T-helper 2 cell treated with Interferon-gamma antibody and Interleukin-4, amounts not matched to agents 100 ng/mL and 5 ng/mL, for 36 hours (primary cell): ENCODE results near the gene CTAGE9. TPM values are rescaled to one million over a fixed set of nuclear protein-coding genes. Genes with fewer than 3 reads are reported as not detected.
"Not testable (repeated sequence)": the region's sequence is repeated elsewhere in the genome, so short reads cannot be mapped to it uniquely, and the experiment has no call there.

Source experiments
- intact Hi-C: fragments of 100-400 bp; cut with micrococcal nuclease; formaldehyde crosslinking; loops from one replicate; pipeline ENCODE4 v1.15.1; 2023
- total RNA-seq: library from RNA; stranded (reverse); gene quantifications from 2 replicates; pipeline ENCODE4 v1.2.3, GENCODE V29; 2022

CTAGE9 gene, protein sequence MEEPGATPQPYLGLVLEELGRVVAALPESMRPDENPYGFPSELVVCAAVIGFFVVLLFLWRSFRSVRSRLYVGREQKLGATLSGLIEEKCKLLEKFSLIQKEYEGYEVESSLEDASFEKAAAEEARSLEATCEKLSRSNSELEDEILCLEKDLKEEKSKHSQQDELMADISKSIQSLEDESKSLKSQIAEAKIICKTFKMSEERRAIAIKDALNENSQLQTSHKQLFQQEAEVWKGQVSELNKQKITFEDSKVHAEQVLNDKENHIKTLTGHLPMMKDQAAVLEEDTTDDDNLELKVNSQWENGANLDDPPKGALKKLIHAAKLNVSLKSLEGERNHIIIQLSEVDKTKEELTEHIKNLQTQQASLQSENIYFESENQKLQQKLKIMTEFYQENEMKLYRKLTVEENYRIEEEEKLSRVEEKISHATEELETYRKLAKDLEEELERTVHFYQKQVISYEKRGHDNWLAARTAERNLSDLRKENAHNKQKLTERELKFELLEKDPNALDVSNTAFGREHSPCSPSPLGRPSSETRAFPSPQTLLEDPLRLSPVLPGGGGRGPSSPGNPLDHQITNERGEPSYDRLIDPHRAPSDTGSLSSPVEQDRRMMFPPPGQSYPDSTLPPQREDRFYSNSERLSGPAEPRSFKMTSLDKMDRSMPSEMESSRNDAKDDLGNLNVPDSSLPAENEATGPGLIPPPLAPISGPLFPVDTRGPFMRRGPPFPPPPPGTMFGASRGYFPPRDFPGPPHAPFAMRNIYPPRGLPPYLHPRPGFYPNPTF
- total RNA-seq = not detected in 2 replicates

DNA sequence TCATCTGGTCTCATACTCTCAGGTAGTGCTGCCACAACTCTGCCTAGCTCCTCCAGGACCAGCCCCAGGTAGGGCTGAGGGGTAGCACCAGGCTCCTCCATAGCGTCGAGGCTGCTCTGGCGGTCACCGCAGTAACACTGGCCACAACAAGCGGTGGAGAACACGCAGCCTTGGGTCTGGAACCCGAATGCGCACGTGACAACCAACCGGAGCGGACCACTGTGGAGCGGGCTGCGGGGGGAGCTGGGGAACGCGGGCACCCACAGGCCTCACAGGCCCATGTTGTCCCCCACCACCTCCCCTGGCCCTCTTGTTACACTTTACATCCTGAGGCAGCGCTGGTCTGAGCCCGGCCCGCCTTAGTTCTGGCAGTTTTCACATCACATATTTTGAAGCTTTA lies at the start of gene CTAGE9:
Gene CTAGE9 (minus strand): TSS at position 101 of the 400 bp plus-strand sequence. CDS start 0 bp downstream, at position 101.
- intact Hi-C loops = not testable (repeated sequence)

DNA sequence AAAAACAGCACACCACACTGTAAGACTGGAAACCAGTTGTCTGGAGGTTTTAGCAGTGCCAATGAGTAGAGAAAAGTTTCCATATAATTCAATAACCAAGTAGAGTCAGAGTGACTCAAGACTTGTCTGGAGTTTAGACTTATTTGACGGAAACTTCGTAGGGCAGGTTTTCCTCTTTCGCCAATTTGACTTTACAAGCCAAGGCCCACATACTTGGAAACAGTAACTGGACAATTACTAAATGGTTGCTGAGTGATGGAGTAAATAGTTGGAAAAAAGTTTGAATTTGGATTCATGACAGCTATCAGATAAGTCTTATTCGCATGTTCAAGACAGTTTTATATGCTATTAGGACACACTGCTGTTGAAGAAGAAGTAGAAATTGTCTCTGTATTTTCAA lies 48.1 kb upstream of the CTAGE9 start:
- intact Hi-C loops = no loop called here

DNA sequence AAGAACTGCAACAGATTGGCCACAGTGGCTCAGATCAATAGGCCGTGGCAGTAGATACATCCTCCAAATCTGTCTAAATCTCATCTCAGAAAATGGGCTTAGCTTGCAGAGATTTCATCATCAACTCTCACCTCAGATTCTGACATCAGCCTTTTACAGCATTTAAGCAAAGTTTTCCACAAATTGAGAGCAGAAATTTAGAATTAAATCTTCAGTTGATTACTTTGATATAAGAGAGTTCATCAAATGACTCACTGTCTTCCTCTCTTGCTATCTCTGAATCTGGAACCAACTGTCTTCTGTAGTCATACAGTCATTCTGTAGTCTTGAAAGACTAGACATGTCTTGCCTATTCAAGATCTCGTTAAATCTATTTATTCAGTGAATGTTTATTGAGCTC lies 45.2 kb upstream of the CTAGE9 start:
- intact Hi-C loops = no loop called here

DNA sequence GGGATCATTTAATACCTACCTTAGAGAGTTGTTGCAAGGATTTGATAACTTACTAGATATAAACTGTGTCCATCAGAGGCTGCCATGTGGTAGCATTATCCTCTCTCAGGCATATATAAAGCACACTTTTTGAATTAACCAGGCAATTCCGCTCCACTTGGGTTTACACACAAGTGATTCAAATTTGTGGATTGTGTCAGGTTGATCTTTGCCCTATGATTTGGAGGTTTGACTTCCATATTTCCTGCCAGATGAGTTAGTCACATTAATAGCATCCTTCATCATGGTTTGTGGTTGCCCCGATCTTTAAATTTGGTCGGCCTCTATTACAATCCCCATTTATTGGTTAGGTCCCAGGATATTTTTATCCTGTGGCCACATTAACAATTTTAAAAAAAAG lies 44.8 kb upstream of the CTAGE9 start:
- intact Hi-C loops = no loop called here

DNA sequence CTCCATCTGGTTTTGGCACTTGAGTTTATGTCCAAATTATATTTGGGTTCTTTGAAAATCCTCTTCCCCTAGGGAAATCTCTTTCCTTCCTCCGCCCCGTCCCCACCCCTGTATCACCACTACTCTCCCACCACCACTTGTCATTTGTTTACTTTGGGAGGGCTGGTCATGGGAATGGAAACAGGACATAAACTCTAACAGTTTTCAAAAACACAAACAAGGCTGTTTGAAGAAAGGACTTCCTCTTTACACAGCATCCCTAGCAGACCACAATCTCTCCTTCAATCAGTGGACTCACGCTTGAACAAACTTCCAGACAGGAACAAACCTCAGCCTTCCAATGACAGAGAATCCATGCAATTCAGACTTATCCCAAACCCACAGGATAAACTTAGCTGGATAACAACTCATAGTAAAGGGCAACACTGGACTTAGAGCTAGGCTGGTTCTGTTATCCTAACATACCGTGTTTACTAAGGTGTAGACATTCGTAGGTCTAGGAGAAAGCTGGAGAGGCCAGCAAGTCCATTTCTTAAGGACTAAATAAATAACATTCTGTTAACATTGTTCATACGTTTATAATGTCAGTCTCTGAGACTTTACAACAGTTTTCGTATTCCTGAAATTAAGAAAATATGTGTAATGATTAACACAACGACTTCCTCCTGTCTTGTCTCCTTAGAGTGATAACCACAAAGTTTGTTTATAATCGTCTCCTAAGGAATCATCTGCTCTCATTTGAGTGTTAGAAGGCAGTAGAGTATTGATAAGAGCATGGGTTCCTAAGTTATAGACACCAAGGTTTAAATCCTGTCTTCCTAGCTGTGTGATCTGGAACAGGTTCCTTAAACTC lies 44.1 kb upstream of the CTAGE9 start:
- intact Hi-C loops = no loop called here

DNA sequence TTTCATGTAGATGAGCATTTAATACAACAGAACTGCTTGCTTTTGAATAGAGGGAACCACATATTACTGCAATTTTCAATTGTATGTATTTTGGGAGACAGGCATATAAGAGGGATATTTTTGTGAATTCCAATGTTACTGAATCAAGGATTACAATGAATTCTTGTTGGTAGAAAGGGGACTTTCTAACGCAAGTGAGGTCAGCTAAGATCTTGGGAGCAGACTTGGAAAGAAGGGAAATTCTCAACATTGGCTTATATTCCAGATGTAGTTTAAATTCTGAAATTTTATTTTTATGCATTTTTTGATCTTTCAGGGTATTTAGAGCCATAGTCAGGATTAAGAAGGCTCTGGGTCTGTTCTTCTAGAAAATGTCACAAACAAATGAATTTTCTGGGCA lies 43.3 kb upstream of the CTAGE9 start:
- intact Hi-C loops = no loop called here

DNA sequence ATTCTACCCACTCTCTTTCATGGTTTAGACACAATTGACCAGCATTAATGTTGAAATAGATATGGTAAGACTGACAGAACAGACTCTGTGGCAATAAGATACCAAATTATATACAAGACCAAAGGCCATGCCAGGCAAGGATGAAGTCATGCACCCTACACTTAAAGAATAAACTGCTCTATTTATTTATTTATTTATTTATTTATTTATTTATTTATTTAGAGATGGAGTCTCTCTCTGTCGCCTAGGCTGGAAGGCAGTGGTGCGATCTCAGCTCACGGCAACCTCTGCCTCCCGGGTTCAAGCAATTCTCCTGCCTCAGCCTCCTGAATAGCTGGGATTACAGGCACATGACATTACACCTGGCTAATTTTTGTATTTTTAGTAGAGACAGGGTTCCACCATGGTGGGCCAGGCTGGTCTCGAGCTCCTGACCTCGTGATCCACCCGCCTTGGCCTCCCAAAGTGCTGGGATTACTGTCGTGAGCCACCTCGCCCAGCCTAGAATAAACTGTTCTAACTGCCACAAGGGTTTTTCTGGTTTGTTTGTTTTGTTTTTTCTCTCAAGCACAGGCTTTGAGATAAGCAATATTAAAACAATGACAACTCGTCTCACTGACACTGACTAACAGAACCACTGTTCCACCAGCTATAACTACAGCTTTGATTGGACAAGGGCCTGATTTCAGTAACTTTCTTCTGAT lies 40.3 kb upstream of the CTAGE9 start:
- intact Hi-C loops = not testable (repeated sequence)

DNA sequence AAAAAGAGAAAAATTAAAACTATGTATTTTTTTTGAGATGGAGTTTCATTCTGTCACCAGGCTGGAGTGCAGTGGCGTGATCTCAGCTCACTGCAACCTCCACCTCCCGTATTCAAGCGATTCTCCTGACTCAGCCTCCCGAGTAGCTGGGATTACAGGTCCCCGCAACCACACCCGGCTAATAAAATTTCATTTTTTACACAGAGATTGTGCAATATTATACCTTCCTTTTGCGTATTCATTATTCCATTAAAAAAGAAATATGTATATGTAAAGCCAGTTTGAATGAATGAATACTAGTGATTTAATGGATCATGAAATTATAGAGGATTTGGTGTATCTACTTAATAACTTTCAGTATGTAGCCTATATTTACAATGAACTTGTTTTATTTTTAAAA lies 38.2 kb upstream of the CTAGE9 start:
- intact Hi-C loops = no loop called here

DNA sequence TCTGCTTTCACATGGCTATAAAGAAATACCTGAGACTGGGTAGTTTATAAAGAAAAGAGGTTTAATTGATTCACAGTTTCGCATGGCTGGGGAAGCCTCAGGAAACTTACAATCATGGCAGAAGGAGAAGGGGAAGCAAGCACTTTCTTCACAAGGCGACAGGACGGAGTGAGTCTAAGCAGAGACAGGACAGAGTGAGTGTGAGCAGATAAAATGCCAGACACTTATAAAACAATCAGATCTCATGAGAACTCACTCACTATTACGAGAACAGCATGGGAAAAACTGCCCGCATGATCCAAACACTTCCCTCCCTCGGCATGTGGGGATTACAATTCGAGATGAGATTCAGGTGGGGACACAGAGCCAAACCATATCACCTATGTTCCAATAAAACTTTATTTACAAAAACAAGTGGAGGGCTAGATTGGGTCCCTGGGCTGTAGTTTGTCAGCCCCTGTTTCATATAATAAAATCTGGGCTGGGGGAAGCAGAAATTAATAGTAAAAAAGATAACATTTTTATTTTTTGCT lies 37.1 kb upstream of the CTAGE9 start:
- intact Hi-C loops = no loop called here

DNA sequence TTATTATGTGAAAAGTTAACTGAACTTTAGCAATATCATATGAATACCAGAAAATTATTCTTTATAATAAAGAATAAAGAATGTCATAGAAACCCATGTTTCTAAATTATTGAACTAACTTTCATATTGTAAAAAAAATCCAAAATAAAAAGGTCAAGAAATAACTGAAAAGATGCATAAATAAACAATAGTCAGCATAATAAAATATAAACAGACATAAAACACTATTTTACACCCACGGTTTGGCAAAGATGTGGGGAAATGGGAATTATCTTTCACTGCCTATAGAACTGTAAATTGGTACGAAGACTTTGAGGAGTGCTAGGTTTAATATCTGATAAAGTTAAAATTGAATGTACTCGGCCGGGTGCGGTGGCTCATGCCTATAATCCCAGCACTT lies 34.7 kb upstream of the CTAGE9 start:
- intact Hi-C loops = no loop called here

DNA sequence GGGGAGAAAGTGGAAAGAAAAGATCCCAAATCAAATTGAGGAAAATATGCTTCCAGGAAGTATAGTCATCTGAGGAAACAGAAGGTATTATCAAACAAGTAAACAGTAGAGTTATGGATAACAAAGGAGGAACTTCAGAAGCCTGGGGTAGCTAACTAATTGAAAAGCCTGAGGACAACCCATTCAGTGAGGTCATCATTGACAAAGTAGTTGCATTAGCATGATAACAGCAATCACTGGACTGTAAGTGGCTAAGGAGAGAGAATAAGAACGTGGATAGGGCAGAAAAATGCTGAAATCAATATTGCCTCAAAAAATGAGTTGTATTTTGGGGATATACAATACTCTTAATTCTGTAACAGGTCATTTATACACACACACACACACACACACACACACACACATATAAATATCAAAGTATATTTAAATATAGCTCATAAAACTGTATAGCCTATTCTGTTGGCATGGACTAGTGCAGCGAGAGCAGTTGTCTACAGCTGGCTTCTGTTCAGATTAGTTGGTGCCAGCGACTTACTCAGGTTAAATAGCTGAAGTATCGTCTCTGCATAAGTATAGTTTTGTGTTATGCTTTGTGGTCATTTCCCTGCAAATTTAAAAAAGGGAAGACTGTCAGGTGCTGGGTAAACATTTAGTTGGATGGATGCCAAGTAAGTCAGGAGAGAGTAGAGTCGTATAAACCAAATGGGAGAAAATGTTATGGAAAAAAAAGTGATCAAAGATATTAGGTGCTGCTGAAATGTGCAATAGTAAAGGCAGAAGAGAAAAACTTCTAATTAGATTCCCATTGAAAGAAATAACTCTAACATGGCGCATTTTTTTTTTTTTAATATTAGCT lies 33.8 kb upstream of the CTAGE9 start:
- intact Hi-C loops = no loop called here

DNA sequence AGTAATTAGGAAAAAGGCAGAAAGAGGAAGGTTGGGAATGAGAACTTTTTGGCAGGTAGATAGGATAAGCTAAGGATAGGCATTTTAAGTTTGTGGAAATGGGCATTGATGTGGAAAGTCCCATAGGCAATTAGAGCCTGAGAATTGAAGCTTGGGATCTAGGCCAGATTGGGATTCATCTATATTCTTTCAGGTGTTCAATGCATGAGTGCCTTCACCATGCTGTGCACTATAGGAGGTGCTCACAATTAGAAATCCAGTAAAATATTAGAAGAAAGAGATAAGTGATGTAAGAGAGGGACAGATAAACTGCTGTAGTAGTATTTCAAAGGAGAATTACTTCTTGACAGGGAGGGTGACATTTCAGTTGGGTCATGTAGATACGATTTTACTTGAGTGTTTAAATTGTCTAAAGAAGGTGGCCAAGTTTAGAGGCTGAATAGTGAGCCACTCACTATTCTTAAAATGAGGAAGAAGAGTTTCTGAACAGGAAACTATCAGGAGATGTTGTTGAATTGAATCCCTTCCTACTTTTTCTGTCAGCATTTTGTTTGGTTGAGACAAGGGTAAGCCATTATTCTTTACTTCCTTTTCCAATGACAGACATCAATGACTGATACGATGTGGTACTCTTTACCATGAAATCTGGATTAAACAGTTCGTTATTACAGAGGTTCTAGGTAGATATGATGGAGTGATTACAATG lies 31.0 kb upstream of the CTAGE9 start:
- intact Hi-C loops = no loop called here

DNA sequence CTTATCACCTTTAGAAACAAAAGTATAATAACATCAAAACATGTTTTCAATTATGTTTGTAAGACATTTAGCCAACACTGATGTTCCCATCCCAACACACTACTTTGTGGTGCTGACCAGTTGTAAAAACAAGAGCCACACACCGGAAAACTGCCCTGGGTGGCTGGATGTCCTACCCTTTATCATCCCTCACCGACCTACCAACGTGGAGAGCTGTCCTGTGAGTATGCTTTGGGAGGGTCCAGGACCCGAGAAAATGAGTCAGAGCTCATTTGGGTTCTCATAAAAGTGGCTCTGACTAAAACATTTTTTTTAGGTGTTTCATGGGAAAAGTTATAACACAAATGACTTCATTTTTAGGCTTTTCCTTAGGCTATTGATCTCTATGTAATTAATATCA lies 29.3 kb upstream of the CTAGE9 start:
- intact Hi-C loops = no loop called here

DNA sequence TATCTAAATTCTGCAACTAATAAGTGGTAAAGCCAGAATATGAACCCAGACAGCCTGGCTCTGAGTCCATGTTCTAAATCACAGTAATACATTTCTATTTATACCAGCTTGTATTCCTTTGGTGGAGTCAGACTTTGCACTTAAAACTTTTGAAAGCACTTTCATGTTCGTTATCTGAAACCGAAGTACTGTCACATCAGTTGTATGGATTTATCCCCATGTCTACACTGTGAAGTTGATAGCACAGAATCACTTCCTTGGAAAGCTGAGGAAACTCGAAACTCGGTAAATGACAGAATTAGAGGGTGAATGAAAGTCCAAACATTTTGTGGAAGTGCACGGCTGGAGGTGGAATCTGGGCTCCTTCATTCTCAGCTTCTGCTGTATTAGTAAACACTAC lies 28.3 kb upstream of the CTAGE9 start:
- intact Hi-C loops = no loop called here

DNA sequence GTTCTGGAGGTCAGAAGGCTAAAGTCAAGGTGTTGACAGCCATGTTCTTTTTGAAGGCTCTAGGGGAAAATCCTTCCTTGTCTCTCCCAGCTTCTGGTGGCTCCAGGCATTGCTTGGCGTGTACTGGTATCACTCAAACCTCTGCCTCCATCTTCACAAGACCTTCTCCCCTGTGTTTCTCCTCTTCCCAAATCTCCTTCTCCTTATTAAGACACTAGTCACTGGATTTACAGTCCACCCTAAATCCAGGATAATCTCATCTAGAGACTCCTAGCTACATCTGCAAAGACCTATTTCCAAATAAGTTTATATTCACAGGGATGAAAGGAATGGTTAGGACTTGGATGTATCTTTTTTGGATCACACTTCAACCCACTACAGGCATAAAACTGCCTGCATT lies 26.0 kb upstream of the CTAGE9 start:
- intact Hi-C loops = no loop called here

DNA sequence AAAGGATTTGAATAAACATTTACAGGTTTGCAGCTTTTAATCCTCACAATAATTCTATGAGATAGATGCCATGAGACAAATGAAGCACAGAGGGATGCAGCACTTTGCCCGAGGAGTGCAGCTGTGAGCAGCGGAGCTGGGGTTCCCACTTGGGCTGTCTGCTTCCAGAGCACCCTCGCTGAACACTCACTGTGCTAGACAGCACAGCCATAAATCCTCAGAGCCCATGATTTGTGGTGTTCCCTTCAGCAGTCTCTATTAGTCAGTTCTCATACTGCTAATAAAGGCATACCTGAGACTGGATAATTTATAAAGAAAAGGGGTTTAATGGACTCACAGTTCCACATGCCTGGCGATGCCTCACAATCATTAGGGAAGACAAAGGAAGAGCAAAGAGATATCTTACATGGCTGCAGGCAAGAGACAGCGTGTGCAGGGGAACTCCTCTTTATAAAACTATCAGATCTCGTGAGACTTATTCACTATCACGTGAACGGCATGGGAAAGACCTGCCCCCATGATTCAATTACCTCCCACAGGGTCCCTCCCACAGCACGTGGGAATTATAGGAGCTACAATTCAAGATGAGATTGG lies 25.3 kb upstream of the CTAGE9 start:
- intact Hi-C loops = no loop called here

DNA sequence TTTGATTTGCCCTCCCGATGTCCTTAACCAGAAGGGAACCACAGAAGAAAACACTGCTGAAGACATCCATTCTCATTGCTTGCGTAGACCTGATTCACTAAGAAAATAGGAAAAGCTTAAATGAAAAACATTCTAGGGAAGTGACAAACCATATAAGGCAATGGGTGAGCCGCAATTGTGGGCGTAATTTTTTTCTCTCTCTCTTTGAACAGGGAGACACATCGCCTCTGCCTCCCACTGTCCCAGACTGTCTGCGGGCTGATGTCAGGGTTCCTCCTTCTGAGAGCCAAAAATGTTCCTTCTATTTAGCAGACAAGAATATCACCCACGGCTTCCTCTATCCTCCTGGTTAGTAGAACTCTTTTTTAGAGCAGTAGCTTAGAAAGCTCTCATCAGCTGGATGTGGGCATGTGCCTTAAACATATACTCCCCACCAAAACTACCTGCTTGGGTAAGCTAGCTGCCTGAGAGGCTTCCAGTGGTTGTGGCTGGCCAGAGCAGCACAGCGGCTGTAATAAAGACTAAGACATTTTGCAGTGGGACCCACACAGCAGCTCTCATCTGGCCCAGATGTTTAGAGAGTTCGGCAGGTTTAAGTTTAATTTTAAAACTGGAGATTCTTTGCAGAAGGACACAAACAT lies 22.7 kb upstream of the CTAGE9 start:
- intact Hi-C loops = no loop called here

DNA sequence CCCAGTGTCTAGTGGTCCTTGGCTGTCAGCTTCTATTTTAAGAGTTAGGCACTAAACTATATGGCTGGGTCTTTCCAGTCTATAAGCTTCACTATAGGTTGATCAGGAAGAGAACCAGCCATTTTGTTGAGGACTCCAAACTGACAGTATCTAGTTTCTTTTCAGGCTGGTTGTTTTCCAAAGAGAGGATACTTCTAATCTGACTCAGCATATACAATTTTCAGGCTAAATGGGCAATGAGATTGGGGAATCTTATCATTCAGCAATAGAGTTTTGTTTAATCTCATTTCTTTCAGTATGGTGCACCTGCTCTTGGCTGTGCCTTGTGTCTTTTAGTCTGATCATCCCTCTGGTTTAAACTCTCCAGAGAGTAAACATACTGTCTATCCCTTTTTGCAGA lies 20.4 kb upstream of the CTAGE9 start:
- intact Hi-C loops = no loop called here
